ENCODE measurements around the gene TMEM138. TPM values are rescaled to one million over a fixed set of nuclear protein-coding genes. Genes with fewer than 3 reads are reported as not detected.

The TMEM138 gene
- total RNA-seq, 1 experiment from 2014 or later: 43.6 TPM

- no peaks in the 10 kb centered on the region for H3K9me3 ChIP-seq (ENCODE audit: control insufficient read depth, low read depth, low read length)
- H2BK120ac ChIP-seq (ENCODE audit: low read depth, low read length, poor library complexity, severe bottlenecking): no peak overlapping the region
- no peak for DNase-seq
- no peak overlapping the region for H3K56ac ChIP-seq (ENCODE audit: insufficient read length, low read depth, low read length)
- no peaks in the 10 kb centered on the region for H3K27me3 ChIP-seq (ENCODE audit: insufficient read depth, low read length)
- H3K4me1 ChIP-seq (ENCODE audit: insufficient read depth, low read length): no peaks in the 10 kb centered on the region
- H3K79me2 ChIP-seq (ENCODE audit: insufficient read depth, low read length): no peaks in the 10 kb centered on the region
- H3K23ac ChIP-seq (ENCODE audit: insufficient read length, low read depth, low read length): no peak overlapping the region
- no peak overlapping the region for H3K14ac ChIP-seq (ENCODE audit: insufficient read depth, low read length)
- H2AK5ac ChIP-seq (ENCODE audit: insufficient read length, low read length): no peak overlapping the region
- no peak overlapping the region for H3K9ac ChIP-seq (ENCODE audit: extremely low read depth, insufficient read length, low read length)
- no peak overlapping the region for H2BK15ac ChIP-seq (ENCODE audit: low read depth, low read length)
- H2AFZ ChIP-seq (ENCODE audit: low read length): no peak overlapping the region
- Mint-ChIP-seq H3K9me3 (no peaks in the 10 kb centered on the region), H3K27ac (no peak overlapping the region), H3K4me1 (peaks cover 7 to 9% of the 10 kb centered on the region in 2 experiments), H3K36me3 (ENCODE audit: insufficient read depth in 1 of 3, low read depth in 3 of 3) (peaks cover 5 to 15% (median 12%) of the 10 kb centered on the region in 3 experiments), H3K27me3 (ENCODE audit: low read depth) (no peaks in the 10 kb centered on the region), H3K4me3 (no peak overlapping the region)
- no CpG with 5 or more reads among the region's 4 CpGs for WGBS (ENCODE audit: extremely low coverage, insufficient read length, low lambda C conversion rate)
- H3K27ac ChIP-seq (ENCODE audit: insufficient read length, low read depth, low read length): no peak overlapping the region
- H4K5ac ChIP-seq (ENCODE audit: insufficient read length, low read depth, low read length): no peak overlapping the region
- no peak overlapping the region for H3K4me2 ChIP-seq (ENCODE audit: insufficient read depth, insufficient read length, low read length)
- H3K23me2 ChIP-seq (ENCODE audit: insufficient read length, low read depth, low read length, poor library complexity, severe bottlenecking): peaks cover 6% of the 10 kb centered on the region
- no peak for TF ChIP-seq CTCF (conservative IDR thresholded peaks at IDR 0.05)
- H2BK20ac ChIP-seq (ENCODE audit: low read depth, low read length, poor library complexity, severe bottlenecking): no peak overlapping the region
- H3T11ph ChIP-seq (ENCODE audit: low read length): no peak overlapping the region
- H2BK5ac ChIP-seq (ENCODE audit: insufficient read length, low read length): no peak overlapping the region
- H4K20me1 ChIP-seq (ENCODE audit: control insufficient read depth, insufficient read depth, insufficient read length): no peaks in the 10 kb centered on the region
- no peak overlapping the region for H3K18ac ChIP-seq (ENCODE audit: insufficient read length, low read depth, low read length)
- no peak overlapping the region for H3K4ac ChIP-seq (ENCODE audit: low read depth, low read length)
- no peak overlapping the region for H4K8ac ChIP-seq (replicated peaks; ENCODE audit: insufficient read length, low read depth, low read length)
- no peak overlapping the region for H4K91ac ChIP-seq (ENCODE audit: insufficient read length, low read depth, low read length)
- H2BK12ac ChIP-seq (ENCODE audit: insufficient read length, low read depth, low read length): no peak overlapping the region
- no peaks in the 10 kb centered on the region for H3K79me1 ChIP-seq (ENCODE audit: insufficient read depth, low read depth, low read length, poor library complexity, severe bottlenecking)
Measured at GRCh38 chr11:61356706-61357105, 5.5 kb upstream of the TMEM138 start.
